K562 (cell line): ENCODE results near the gene APBA2. TPM values are rescaled to one million over a fixed set of nuclear protein-coding genes. Genes with fewer than 3 reads are reported as not detected.

Experiments
- ATAC-seq: fragments of 200-7000 bp; cut with Tn5 transposase; 3 replicates; pipeline ENCODE4 v1.9.1; 2020; ENCODE audit warnings: moderate library complexity
- BruUV-seq: library from RNA; stranded (reverse); fragments of 400-500 nt; replicated peaks from 2 replicates; lab custom pipeline; 2021; lab: Mats Ljungman, UMichigan
- CTCF ChIA-PET: fragments of 300-600 bp; formaldehyde crosslinking; extraction: SDS; loops from one replicate; lab custom pipeline; 2021; ENCODE audit warnings: low intra/inter-chr PET ratio; lab: Yijun Ruan, JAX
- POLR2A ChIA-PET: fragments of 300-600, 350-650 bp; sonication (Branson Sonifier 250); formaldehyde crosslinking; extraction: SDS; loops from one replicate; lab custom pipeline; 2021; ENCODE audit warnings: antibody characterized with exemption, inconsistent platforms; lab: Yijun Ruan, JAX
- DNase-seq, 4 experiments: peaks; one replicate each; pipeline versions ENCODE4 v3.0.0 to v3.0.0-alpha.2; 2011 to 2018; ENCODE audit warnings: low spot score in 3 of 4, mixed read lengths in 3 of 4; ENCODE audit errors: extremely low read depth in 1 of 4
- FAIRE-seq: peaks from 2 replicates; lab custom pipeline; 2011; peaks lifted over from hg19 to GRCh38; lab: Jason Lieb, UNC
- H2AFZ ChIP-seq: 2 replicates; pipeline ENCODE4 v1.6.0; 2011; ENCODE audit warnings: low read depth, low read length, control low read depth, inconsistent platforms
- H3K27ac ChIP-seq: fragments of 200-600 bp; 3 replicates; pipeline ENCODE4 v1.8.0; 2011; ENCODE audit warnings: low read depth, mild to moderate bottlenecking, control low read depth, inconsistent platforms, low read length, moderate library complexity, mixed read lengths; ENCODE audit errors: extremely low read depth
- H3K27me3 ChIP-seq, 2 experiments: fragments of 300-600 bp in 1 of 2; 2 replicates in 1 of 2; 3 replicates in 1 of 2; pipeline versions ENCODE4 v1.6.0 to v1.8.0; 2011; ENCODE audit warnings: inconsistent platforms in 2 of 2, low read length in 2 of 2, mild to moderate bottlenecking in 1 of 2, mixed read lengths in 1 of 2, moderate library complexity in 1 of 2; ENCODE audit not compliant: control insufficient read depth in 2 of 2, insufficient read depth in 2 of 2
- H3K36me3 ChIP-seq: fragments of 300-600 bp; 3 replicates; pipeline ENCODE4 v1.8.0; 2011; ENCODE audit warnings: mild to moderate bottlenecking, low read length, inconsistent platforms; ENCODE audit not compliant: control insufficient read depth, insufficient read depth
- H3K4me1 ChIP-seq, 2 experiments: fragments of 200-600 bp in 1 of 2; replicated peaks in 1 of 2; 2 replicates in 1 of 2; 3 replicates in 1 of 2; pipeline versions ENCODE4 v1.5.1 to v1.8.0; 2011; ENCODE audit warnings: inconsistent platforms in 2 of 2, low read length in 2 of 2, mild to moderate bottlenecking in 1 of 2, mixed read lengths in 1 of 2, moderate library complexity in 1 of 2; ENCODE audit not compliant: control insufficient read depth in 2 of 2, insufficient read depth in 2 of 2
- H3K4me2 ChIP-seq: 2 replicates; pipeline ENCODE4 v1.6.1; 2011; ENCODE audit warnings: low read length, control low read depth, inconsistent platforms, mixed read lengths; ENCODE audit not compliant: insufficient read depth
- H3K4me3 ChIP-seq: fragments of 200-600 bp; sonication (generic), shearing (Covaris generic); 2 replicates; pipeline ENCODE4 v1.5.1; 2016; ENCODE audit warnings: control low read depth, inconsistent platforms
- H3K79me2 ChIP-seq: fragments of 200-600 bp; 3 replicates; pipeline ENCODE4 v1.8.0; 2011; ENCODE audit warnings: low read length, inconsistent platforms; ENCODE audit not compliant: control insufficient read depth, insufficient read depth
- H3K9ac ChIP-seq, 2 experiments: 2 replicates each; pipeline versions ENCODE4 v1.6.0 to v1.6.1; 2011; ENCODE audit warnings: low read depth in 2 of 2, low read length in 2 of 2, control low read depth in 1 of 2, inconsistent platforms in 1 of 2, mild to moderate bottlenecking in 1 of 2, mixed read lengths in 1 of 2; ENCODE audit not compliant: insufficient read depth in 1 of 2
- H3K9me1 ChIP-seq: one replicate; pipeline ENCODE4 v1.6.0; 2011; ENCODE audit warnings: inconsistent platforms, mild to moderate bottlenecking, low read length, moderate library complexity; ENCODE audit not compliant: control insufficient read depth, insufficient read depth
- H3K9me3 ChIP-seq: replicated peaks from 2 replicates; pipeline ENCODE4 v1.5.1; 2011; ENCODE audit warnings: low read depth, low read length, inconsistent platforms; ENCODE audit not compliant: control insufficient read depth, insufficient read depth
- H4K20me1 ChIP-seq: replicated peaks from 2 replicates; pipeline ENCODE4 v1.6.1; 2011; ENCODE audit warnings: low read length, inconsistent platforms, mixed read lengths; ENCODE audit not compliant: control insufficient read depth, insufficient read depth
- ARHGAP35 ChIP-seq: fragments of 450-650 bp; IDR thresholded peaks from 2 replicates; pipeline ENCODE4 v1.6.1; 2018; ENCODE audit not compliant: partially characterized antibody
- CBX8 ChIP-seq: fragments of 200-600 bp; sonication (generic); IDR thresholded peaks from 2 replicates; pipeline ENCODE4 v1.6.1; 2012; ENCODE audit warnings: borderline replicate concordance, mixed run types, low read depth, mild to moderate bottlenecking, moderate library complexity, mixed read lengths, low read length, control low read depth, inconsistent platforms; ENCODE audit not compliant: poor library complexity, severe bottlenecking; ENCODE audit errors: extremely low read depth
- PURB ChIP-seq: sonication (generic); formaldehyde crosslinking; IDR thresholded peaks from 2 replicates; pipeline ENCODE4 v1.9.0; 2021; ENCODE audit warnings: low read depth, mild to moderate bottlenecking, missing genetic modification reagents
- RBM34 ChIP-seq: fragments of 200-400 bp; formaldehyde crosslinking; IDR thresholded peaks from 2 replicates; pipeline ENCODE4 v1.6.1; 2018; ENCODE audit warnings: low read length, borderline replicate concordance; ENCODE audit not compliant: insufficient read depth
- SIN3B ChIP-seq: fragments of 450-650 bp; IDR thresholded peaks from 2 replicates; pipeline ENCODE4 v1.6.1; 2017; ENCODE audit warnings: low read depth, mild to moderate bottlenecking, moderate library complexity
- SRF ChIP-seq, 2 experiments: fragments of 250-450, 450-650 bp in 1 of 2; sonication (Bioruptor Pico) in 1 of 2; sonication (generic) in 1 of 2; formaldehyde crosslinking; IDR thresholded peaks; 2 replicates each; pipeline versions ENCODE4 v1.5.0 to v1.5.1; 2020 to 2022; ENCODE audit warnings: mild to moderate bottlenecking in 1 of 2, missing genetic modification reagents in 1 of 2
- STAG1 ChIP-seq: sonication (generic); formaldehyde crosslinking; IDR thresholded peaks from 2 replicates; pipeline ENCODE4 v1.5.0; 2020; ENCODE audit warnings: missing genetic modification reagents, borderline replicate concordance
- STAT5A ChIP-seq: IDR thresholded peaks from 2 replicates; pipeline ENCODE4 v1.6.1; 2012; ENCODE audit warnings: low read length, inconsistent platforms, borderline replicate concordance
- TAF7 ChIP-seq: fragments of 450-650 bp; IDR thresholded peaks from 2 replicates; pipeline ENCODE4 v1.6.1; 2016; ENCODE audit warnings: missing genetic modification characterization, missing compliant biosample characterization
- ZBED1 ChIP-seq: IDR thresholded peaks from 2 replicates; pipeline ENCODE4 v1.6.1; 2014
- ZNF12 ChIP-seq: sonication (generic); formaldehyde crosslinking; IDR thresholded peaks from 2 replicates; pipeline ENCODE4 v1.4.0; 2020; ENCODE audit warnings: mild to moderate bottlenecking, missing genetic modification reagents
- ZNF561 ChIP-seq: fragments of 450-650 bp; formaldehyde crosslinking; conservative IDR thresholded peaks from 2 replicates; pipeline ENCODE4 v1.4.0; 2020; ENCODE audit warnings: mild to moderate bottlenecking, moderate library complexity
- WGBS: fragments of 100-300 bp; shearing (Covaris generic); methylation state at CpG from one replicate; pipeline ENCODE4 v1.1.6; 2016; ENCODE audit warnings: low coverage, mixed read lengths; ENCODE audit not compliant: insufficient coverage; ENCODE audit errors: missing lambda C conversion rate; 5-methylcytosine and 5-hydroxymethylcytosine counted together
- in situ Hi-C: fragments of 300-500 bp; cut with MboI; formaldehyde crosslinking; loops from 4 replicates; pipeline ENCODE4 v1.15.0; 2018; ENCODE audit warnings: inconsistent platforms, mixed read lengths
- intact Hi-C: fragments of 100-400 bp; cut with micrococcal nuclease; formaldehyde crosslinking; loops from 2 replicates; pipeline ENCODE4 v1.14.2; 2022
- polyA plus RNA-seq, 8 experiments: library from polyadenylated mRNA; depleted of rRNA in 4 of 8; stranded (reverse) in 5 of 8; unstranded in 3 of 8; fragments of >200 nt; fragmentation: Nextera tagmentation in 2 of 8; fragmentation: Illumina TruSeq in 1 of 8; extraction: Ambion mirVana in 2 of 8; extraction: Trizol in 1 of 8; gene quantifications; 2 replicates each; pipeline versions ENCODE4 v1.2.1 to v1.2.3, GENCODE V29; 2011 to 2014; ENCODE audit warnings: inconsistent platforms in 1 of 8, missing spikeins in 1 of 8
- total RNA-seq, 7 experiments: library from RNA; depleted of rRNA in 6 of 7; stranded (reverse); fragments of >200 nt in 6 of 7; fragmentation: Illumina TruSeq in 2 of 7; extraction: Trizol in 2 of 7; gene quantifications; 2 replicates each; pipeline versions ENCODE4 v1.2.1 to v1.2.3, GENCODE V29; 2011 to 2021; ENCODE audit warnings: low replicate concordance in 1 of 7
- TF ChIP-seq, protein P1 (sequence below), 2 experiments: fragments of 450-650 bp in 1 of 2; sonication (generic) in 1 of 2; formaldehyde crosslinking; conservative IDR thresholded peaks; 2 replicates each; pipeline versions ENCODE4 v1.4.0 to v1.8.1; 2020 to 2022; ENCODE audit warnings: mild to moderate bottlenecking in 1 of 2, missing genetic modification reagents in 1 of 2

The APBA2 gene
- total and polyA plus RNA-seq, 9 of the 15 experiments (the other 6 are each of a cell fraction or from before 2014, with no cell fraction given): 0.24 to 40.9 (median 25.2) TPM

DNA sequence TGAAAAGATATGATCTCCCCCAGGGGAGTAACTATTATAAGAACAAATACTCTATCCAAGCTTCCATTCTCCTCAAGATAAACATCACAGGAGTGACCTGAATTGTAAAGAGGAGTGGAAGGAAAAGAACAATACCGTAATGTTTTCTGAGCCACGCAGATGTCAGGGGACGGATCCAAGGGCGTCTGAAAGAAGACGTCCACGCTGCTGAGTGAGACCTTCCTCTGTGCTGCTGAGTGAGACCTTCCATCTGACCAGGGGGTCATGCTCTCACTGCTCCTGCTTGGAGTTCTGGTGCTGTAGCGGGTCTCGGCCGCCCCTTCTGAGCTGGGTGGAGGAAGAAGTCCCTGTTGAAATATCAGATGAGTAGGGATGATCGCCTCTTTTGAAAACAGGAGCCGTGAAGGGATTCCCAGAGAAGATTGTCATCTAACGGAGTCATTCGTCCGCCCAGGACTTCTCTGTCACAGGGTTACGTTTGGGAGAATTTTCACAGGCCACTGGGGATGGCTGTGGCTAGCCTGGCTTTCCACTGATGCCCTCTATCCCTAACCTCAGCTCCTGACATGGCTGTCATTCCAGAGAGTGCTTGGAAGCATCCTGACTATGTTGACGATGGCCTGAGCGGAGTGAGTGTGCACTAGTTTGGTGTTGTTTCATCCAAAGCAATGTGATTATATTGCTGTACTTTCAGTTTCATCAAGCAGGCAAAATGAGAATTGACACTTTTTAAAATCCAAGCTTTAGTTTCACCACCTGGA is 184.9 kb downstream of the APBA2 start:
- in situ Hi-C loops (no loop called here), intact Hi-C loops (no loop called here)
- Histone ChIP-seq H3K9me3 (0 out of 2 replicates have a peak, but pooled peaks cover 3% of the 10 kb centered on the region), H3K4me2 (no peak overlapping the region), H3K36me3 (no peaks in the 10 kb centered on the region; the same call in 2 of the 3 replicates), H3K4me3 (no peak overlapping the region), H3K9ac (peak overlapping the region in 1 of 2 experiments; percentile 65; a peak in 1 of 4 replicates), H2AFZ (no peak overlapping the region), H4K20me1 (peaks cover 21% of the 10 kb centered on the region), H3K9me1 (no peaks in the 10 kb centered on the region), H3K79me2 (peaks cover 6% of the 10 kb centered on the region; the same call in 2 of the 3 replicates), H3K27ac (no peak overlapping the region), H3K27me3 (no peaks in the 10 kb centered on the region), H3K4me1 (peaks cover 7 to 12% of the 10 kb centered on the region in 2 experiments)
- CTCF ChIA-PET: no interaction called here
- FAIRE-seq (no peak), ATAC-seq (no peak), DNase-seq (no peak)
- POLR2A ChIA-PET: no interaction called here
- TF ChIP-seq SIN3B (no peak), STAT5A (no peak), STAG1 (CRISPR knock-in tag) (no peak), ARHGAP35 (no peak), ZBED1 (no peak), ZNF12 (CRISPR knock-in tag) (no peak), ZNF561 (CRISPR knock-in tag) (no peak), TAF7 (tag) (no peak), CBX8 (no peak), PURB (no peak), RBM34 (no peak), SRF (CRISPR knock-in tag; IDR thresholded peaks at IDR 0.05) (no peak)
- TF ChIP-seq, protein P1, sequence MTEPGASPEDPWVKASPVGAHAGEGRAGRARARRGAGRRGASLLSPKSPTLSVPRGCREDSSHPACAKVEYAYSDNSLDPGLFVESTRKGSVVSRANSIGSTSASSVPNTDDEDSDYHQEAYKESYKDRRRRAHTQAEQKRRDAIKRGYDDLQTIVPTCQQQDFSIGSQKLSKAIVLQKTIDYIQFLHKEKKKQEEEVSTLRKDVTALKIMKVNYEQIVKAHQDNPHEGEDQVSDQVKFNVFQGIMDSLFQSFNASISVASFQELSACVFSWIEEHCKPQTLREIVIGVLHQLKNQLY (CRISPR knock-in tag; conservative IDR thresholded peaks at IDR 0.05): no peak
- 66% methylated on average over 17 of the region's 17 CpGs for WGBS
- BruUV-seq: no TSS peak
